GM12891 (cell line): ENCODE measurements around the gene ATXN2L.

Experiments
- DNase-seq: peaks from one replicate; pipeline ENCODE4 v3.0.0; 2011; ENCODE audit warnings: low spot score; ENCODE audit not compliant: insufficient read length
- FAIRE-seq: peaks from 2 replicates; lab custom pipeline; 2011; peaks lifted over from hg19 to GRCh38; lab: Jason Lieb, UNC
- PAX5 ChIP-seq: IDR thresholded peaks from 2 replicates; pipeline ENCODE4 v1.6.1; 2011; ENCODE audit warnings: low read length, moderate library complexity, mild to moderate bottlenecking; ENCODE audit not compliant: insufficient read depth, severe bottlenecking
- POLR2A ChIP-seq: IDR thresholded peaks from 2 replicates; pipeline ENCODE4 v1.6.1; 2011; ENCODE audit warnings: low read depth, low read length, control low read depth
- POLR2AphosphoS5 ChIP-seq: IDR thresholded peaks from 2 replicates; pipeline ENCODE4 v1.6.1; 2011; ENCODE audit warnings: low read depth, low read length, control low read depth
- POU2F2 ChIP-seq: IDR thresholded peaks from 2 replicates; pipeline ENCODE4 v1.6.1; 2011; ENCODE audit warnings: low read depth, mild to moderate bottlenecking, control low read depth, low read length, moderate library complexity
- SPI1 ChIP-seq: IDR thresholded peaks from 2 replicates; pipeline ENCODE4 v1.6.1; 2011; ENCODE audit warnings: low read depth, low read length, control low read depth
- TAF1 ChIP-seq: IDR thresholded peaks from 2 replicates; pipeline ENCODE4 v1.6.1; 2011; ENCODE audit warnings: low read depth, low read length, control low read depth

The ATXN2L gene

DNA sequence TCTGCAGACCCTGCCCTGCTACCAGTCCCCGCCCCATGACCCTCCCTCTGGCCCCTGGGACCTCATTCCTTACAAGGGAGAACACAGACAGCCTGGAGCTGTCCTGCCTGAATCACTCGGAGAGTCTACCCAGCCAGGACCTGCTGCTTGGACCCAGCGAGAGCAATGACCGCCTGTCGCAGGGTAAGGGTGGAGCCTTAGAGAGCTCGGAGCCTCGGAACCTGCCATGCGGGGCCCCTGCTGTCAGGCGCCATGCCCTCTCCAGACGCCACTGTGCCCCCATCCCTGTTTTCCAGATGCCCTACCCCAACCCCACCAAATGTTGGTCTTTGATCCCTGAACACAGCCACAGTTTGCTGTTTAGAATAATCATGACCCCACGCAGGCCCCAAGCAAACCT lies 46.4 kb downstream of the ATXN2L start:
- no peak for DNase-seq
- FAIRE-seq = no peak
- TF ChIP-seq SPI1 = no peak
- no peak for TF ChIP-seq POU2F2
- no peak for TF ChIP-seq TAF1
- TF ChIP-seq PAX5 = no peak
- TF ChIP-seq POLR2A = no peak
- no peak for TF ChIP-seq POLR2AphosphoS5

DNA sequence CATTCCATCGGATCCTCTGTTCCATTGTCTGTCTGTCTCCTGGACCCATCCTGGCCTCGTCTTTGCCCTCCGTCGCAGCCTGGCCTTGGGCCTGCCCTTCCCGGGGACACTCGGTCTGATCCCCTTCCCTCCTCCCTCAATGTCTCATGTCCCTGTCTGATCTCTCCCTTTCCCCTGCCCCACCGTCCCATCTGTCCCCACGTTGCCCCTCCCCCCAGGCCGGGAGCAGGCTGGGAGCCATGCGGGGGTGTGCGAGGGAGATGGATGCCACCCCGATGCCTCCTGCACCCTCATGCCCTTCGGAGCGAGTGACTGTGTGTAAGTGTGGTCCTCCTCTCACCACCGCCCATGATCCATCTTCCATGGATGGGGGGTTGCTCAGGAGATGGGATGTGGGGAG lies 50.2 kb downstream of the ATXN2L start:
- FAIRE-seq = no peak
- TF ChIP-seq TAF1 (no peak), POLR2AphosphoS5 (no peak), SPI1 (no peak), POU2F2 (no peak), PAX5 (no peak), POLR2A (no peak)
- no peak for DNase-seq

DNA sequence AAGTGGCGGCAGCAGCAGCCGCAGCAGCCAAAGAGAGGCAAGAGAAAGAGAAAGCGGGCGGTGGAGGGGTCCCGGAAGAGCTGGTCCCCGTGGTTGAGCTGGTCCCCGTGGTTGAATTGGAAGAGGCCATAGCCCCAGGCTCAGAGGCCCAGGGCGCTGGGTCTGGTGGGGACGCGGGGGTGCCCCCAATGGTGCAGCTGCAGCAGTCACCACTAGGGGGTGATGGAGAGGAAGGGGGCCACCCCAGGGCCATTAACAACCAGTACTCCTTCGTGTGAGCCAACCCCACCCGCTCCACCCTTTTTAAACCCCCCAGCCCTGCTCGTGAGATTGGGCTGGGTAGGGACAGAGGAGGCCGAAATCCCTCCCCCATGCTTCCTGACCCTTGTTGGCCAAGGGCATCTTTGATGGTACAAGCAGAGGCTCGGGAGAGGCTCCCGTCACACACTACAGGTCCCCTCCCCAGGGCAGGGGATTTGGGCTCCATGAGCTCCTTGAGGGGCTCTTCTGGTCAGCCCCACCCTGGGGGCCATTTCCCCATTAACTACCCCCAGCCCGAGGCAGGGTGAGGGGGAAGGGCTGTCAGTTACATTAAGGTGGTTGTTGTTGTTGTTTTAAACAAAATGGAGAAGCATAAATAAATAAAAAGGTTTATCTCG lies 50.9 kb downstream of the ATXN2L start:
- FAIRE-seq = peak; percentile 82
- TF ChIP-seq POLR2A (no peak), POU2F2 (no peak)
- peak; percentile 82 for DNase-seq

DNA sequence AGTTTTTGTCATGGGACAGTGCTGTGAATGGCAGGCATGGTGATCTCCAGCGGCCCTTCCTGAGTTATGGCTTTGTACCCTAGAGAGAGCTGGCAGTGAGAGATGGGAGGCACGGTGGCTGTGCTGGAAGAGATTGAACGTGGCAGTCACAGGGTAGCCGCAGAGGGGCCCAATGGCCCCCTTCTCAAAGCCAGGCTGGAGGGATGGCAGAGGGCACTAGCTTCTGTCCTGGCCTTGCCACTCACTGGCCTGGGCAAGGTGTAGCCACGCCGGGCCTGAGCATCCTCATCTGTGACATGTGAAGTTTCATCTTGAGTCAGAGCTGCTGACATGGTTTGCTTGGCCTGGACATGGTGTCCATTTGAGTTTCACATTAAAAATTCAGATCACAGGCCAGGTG lies 51.6 kb downstream of the ATXN2L start:
- FAIRE-seq = no peak
- no peak for DNase-seq
- TF ChIP-seq POU2F2 = no peak

DNA sequence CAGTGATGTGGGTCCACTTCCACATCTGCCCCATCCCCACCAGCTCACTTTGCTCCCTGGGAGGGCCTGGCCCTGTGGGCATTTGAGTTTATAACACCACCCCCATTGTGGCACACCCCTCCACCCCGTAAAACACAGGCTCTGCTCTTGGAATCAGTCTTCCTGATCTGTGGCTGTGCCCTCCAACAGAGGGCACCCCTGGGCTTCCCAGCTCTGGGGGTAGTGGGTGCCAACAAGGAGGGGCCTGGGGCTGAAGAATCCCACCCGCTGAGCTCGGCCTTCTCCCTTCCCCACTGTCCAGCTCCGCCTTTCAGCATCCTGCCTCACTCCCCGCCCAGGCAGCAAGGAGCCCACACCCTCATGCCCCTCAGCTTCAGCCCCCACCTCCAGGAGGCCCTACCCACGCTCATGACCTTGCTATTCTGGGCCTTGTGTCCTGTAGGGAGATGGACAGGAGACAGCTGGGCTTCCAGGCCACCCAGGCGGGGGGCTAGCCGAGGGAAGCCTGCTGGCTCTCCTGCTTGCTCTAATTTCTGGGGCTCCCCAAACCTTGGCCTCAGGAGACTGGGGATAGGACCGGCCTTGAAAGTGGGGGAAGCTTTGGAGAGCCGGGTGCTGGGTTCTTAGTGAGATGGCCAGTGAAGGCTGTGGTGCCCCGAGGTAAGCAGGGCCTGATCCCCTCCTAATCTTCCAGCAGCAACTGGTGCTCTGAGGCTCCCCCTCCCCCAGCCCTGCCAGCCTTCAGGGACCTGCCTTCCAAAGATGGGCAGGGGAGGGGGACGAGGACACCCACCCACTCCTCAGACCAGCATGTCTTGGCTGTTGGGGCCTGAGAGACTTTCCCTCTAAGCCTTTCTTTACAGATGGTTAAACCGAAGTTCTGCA lies 52.6 kb downstream of the ATXN2L start:
- TF ChIP-seq POU2F2 (no peak), SPI1 (no peak), POLR2A (no peak), PAX5 (no peak), TAF1 (no peak), POLR2AphosphoS5 (no peak)
- DNase-seq (no peak), FAIRE-seq (no peak)

DNA sequence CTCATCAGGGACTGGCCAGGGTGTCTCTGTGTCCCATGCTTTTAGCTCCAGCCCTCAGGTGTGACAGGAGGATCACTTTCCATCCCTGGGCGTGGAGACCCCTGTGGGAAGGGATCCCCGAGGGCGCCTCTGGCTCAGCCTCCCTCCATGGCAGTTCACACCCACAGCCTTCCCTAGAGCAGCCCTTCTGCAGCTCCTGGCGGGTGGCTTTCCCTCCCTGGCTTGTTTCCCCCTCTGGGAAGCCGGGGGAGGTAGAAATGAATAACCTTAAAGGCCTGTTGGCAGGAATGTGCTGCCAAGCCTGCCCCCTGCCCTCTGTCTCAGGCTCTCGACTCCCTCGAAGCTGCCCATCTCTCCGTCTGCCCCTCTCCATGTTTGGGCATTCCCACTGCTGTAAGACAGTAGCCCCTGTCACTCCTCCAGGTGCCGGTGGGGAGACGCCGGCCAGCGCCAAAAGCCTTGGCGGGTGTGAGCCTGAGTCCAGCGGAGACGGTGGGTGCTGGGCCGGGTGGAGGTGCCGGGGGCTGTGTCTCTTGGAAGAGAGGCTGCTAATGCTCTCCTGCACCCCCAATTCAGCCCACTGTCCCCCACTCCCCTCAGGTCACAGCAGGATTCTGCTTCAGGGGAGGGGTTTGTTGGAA lies 53.3 kb downstream of the ATXN2L start:
- TF ChIP-seq POLR2AphosphoS5 (no peak), POU2F2 (no peak), PAX5 (no peak), SPI1 (no peak), TAF1 (no peak), POLR2A (no peak)
- no peak for DNase-seq
- no peak for FAIRE-seq

DNA sequence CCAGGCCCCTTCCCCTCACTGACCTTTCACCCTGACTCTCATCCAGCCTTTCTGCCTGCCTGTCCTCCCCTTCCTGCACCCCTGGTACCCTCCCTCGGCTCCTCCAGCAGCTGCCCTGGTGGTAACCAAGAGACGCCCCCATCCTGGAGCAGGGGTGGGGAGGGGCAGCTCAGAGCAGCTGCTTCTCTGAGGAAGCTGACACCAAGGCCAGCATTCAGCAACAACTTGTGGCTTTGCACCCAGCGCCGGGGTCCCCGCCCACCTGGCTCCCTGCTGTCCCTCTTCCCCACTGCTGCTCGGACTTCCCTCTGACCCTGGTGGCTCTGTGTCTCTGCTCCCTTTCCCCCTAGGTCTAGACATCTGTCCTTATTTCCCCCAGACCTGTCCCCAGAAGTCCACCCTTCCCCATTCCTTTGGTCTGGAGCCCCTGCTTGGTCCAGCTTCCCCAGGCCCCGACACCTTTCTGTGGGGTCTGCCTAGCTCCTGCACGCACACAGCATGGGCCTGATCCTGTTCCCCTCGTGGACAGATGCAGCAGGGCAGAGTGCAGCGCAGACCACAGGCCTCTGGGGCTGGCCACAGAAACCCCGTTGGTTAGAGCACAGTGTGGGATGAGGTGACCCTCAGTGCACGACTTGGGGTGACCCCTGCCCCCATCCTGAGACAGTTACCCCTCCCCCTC lies 54.3 kb downstream of the ATXN2L start:
- FAIRE-seq (no peak), DNase-seq (no peak)
- TF ChIP-seq PAX5 (no peak), SPI1 (no peak), TAF1 (no peak), POLR2AphosphoS5 (no peak), POLR2A (no peak), POU2F2 (no peak)

DNA sequence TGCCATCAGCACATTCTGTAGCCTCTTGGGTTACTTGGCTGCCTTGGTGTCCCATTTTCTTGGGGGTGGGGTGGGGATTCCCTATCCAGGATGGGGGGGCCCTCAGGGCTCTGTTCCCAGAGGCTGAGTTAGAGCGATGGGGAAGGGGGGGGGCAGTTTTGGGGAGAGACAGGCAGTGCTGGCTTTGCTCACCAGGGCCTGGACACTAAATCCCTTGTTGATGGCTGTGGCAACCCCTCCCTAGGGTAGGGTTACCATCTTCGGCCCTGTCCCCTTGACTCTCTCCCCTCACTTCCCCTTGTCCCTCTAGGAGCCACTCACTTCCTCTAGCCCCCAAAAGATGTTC lies 54.8 kb downstream of the ATXN2L start:
- TF ChIP-seq POLR2A (no peak), SPI1 (no peak), TAF1 (no peak), POU2F2 (no peak), POLR2AphosphoS5 (no peak), PAX5 (no peak)
- no peak for FAIRE-seq
- no peak for DNase-seq

DNA sequence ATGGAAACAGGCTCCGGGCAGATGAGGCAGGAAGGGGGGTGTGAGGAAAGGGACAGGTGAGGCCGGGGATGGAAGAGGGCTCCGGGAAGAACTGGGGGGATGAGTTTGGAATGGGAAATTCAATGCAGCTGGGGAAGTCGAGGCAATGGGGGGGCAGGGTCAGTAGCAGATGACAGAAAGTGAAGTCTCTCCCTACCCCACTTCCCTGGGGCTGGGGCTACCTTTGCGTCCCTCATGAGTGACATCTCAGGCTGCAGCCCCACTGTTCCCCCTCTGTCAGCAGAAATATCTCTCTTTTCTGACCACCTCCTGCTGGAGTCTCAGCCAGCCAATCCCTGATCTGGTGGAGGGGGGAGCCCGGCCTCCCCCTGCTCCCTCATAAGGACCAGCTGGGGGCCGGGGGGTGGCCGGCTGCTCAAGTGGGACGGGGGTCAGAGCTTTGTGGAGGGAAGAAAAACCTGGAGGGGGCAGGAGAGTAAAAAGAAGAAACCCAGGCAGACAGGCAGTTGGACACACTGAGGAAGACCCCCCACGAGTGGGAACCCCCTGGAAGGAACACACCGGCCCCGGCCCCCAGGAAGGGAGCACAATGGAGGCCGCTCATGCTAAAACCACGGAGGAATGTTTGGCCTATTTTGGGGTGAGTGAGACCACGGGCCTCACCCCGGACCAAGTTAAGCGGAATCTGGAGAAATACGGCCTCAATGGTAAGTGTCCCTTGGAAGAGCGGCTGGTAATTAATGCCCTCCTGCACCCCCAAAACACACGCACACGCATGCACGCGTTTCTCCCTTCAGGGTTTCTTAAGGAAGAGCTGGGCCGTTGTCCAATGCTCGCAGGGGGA lies 55.5 kb downstream of the ATXN2L start, which contains the start of gene ATP2A1:
Gene ATP2A1, plus strand, starts transcription at position 406 of the 844 bp plus-strand sequence. Its CDS starts 184 bp downstream, at position 590.
- DNase-seq (no peak), FAIRE-seq (no peak)
- TF ChIP-seq POLR2AphosphoS5 = no peak
- no peak for TF ChIP-seq SPI1
- TF ChIP-seq TAF1 = no peak
- TF ChIP-seq PAX5 = no peak
- TF ChIP-seq POLR2A = no peak
- TF ChIP-seq POU2F2 = no peak
